IMR-90 (cell line): ENCODE measurements around the gene ACOX2. TPM values are rescaled to one million over a fixed set of nuclear protein-coding genes. Genes with fewer than 3 reads are reported as not detected.

Source experiments
- FOS ChIP-seq: fragments of 150-350 bp; IDR thresholded peaks from 2 replicates; pipeline ENCODE4 v1.6.1; 2016; ENCODE audit warnings: low read depth, low read length
- POLR2A ChIP-seq: IDR thresholded peaks from 2 replicates; pipeline ENCODE4 v1.6.1; 2012; ENCODE audit warnings: mild to moderate bottlenecking, low read depth, low read length
- polyA plus RNA-seq, 3 experiments: library from polyadenylated mRNA; depleted of rRNA; stranded (reverse); fragments of >200 nt; gene quantifications; 2 replicates each; pipeline ENCODE4 v1.2.3, GENCODE V29; 2012; ENCODE audit warnings: low replicate concordance in 1 of 3
- total RNA-seq: library from RNA; depleted of rRNA; stranded (reverse); fragments of >200 nt; gene quantifications from 2 replicates; pipeline ENCODE4 v1.2.3, GENCODE V29; 2012
- TF ChIP-seq, protein P1 (sequence below): fragments of 150-350 bp; IDR thresholded peaks from 2 replicates; pipeline ENCODE4 v1.6.1; 2016; ENCODE audit warnings: low read depth, mild to moderate bottlenecking, low read length, moderate library complexity, borderline replicate concordance

Gene ACOX2
- total and polyA plus RNA-seq, 2 of the 4 experiments (the other 2 are of a cell fraction) = 15.6 to 32.9 TPM

DNA sequence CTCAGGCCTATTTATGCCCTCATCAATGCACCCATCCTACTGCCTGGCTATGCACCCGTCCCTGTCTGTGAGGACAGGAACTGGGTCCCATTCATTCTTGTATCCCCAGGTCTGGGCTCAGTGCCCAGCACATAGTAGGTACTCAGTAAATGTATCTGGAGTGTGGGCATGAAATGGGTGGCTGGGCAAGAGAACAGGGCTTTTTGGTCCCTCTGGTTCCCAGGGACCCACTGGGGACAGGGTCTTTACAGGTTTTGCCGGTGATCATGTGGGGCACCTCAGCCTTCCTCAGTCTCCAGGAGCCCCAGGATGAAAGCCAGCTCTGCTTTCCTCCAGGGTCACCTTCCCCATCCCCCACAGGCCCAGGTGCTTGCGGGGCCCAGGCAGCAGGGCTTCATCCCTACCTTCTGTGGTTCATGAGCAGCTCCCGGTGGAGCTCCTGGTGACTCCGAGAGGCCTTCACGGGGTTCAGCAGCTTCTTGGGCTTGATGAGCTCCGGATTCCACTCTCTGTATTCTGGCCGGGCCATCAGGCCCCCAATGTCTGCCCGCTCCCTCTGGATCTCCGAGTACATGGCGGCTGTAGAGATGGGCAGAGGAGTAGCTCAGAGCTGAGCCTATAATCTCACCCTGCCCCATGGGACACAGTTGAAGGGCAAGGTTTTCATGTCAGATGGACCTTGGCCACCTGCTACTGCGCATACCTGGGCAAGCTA, 32.5 kb upstream of the ACOX2 start (continued):
- TF ChIP-seq, protein P1, sequence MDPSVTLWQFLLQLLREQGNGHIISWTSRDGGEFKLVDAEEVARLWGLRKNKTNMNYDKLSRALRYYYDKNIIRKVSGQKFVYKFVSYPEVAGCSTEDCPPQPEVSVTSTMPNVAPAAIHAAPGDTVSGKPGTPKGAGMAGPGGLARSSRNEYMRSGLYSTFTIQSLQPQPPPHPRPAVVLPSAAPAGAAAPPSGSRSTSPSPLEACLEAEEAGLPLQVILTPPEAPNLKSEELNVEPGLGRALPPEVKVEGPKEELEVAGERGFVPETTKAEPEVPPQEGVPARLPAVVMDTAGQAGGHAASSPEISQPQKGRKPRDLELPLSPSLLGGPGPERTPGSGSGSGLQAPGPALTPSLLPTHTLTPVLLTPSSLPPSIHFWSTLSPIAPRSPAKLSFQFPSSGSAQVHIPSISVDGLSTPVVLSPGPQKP = no peak
- TF ChIP-seq FOS = no peak
- TF ChIP-seq POLR2A = no peak
